Peyer's patch (tissue), 4 donors: ENCODE data around the gene FRYL. TPM values are rescaled to one million over a fixed set of nuclear protein-coding genes. Genes with fewer than 3 reads are reported as not detected.
"Not testable (repeated sequence)": the region's sequence is repeated elsewhere in the genome, so short reads cannot be mapped to it uniquely, and the experiment has no call there.

Experiments used
- DNase-seq, 3 donors: peaks; one replicate each; pipeline ENCODE4 v3.0.0-alpha.2; 2017 to 2019
- H3K27ac ChIP-seq, 4 donors: fragments of 200-600 bp; sonication (generic); one replicate each; pipeline ENCODE4 v1.5.1; 2016 to 2019
- H3K27me3 ChIP-seq, 2 donors: fragments of 200-600 bp; sonication (generic); one replicate each; pipeline ENCODE4 v1.5.1; 2019
- H3K36me3 ChIP-seq, 3 donors: fragments of 200-600 bp; sonication (generic); one replicate each; pipeline ENCODE4 v1.5.1; 2016 to 2019
- H3K4me1 ChIP-seq, 4 donors: fragments of 200-600 bp; sonication (generic); one replicate each; pipeline ENCODE4 v1.5.1; 2016 to 2019
- H3K4me3 ChIP-seq, 4 donors: fragments of 200-600 bp; sonication (generic); 1 replicate in 3 of 4; 2 replicates in 1 of 4; pipeline ENCODE4 v1.5.1; 2016 to 2019; ENCODE audit warnings: mild to moderate bottlenecking in 1 of 4
- H3K9me3 ChIP-seq, 4 donors: fragments of 200-600 bp; sonication (generic); one replicate each; pipeline ENCODE4 v1.5.1; 2016 to 2019; ENCODE audit warnings: mild to moderate bottlenecking in 1 of 4
- CTCF ChIP-seq, 6 experiments: fragments of 450-650 bp in 4 of 6; fragments of 200-600 bp in 2 of 6; sonication (generic) in 1 of 6; IDR thresholded peaks; one replicate each; pipeline ENCODE4 v1.5.1; 2017 to 2019; ENCODE audit warnings: antibody characterized with exemption in 6 of 6, mild to moderate bottlenecking in 3 of 6, moderate library complexity in 1 of 6
- POLR2A ChIP-seq, 2 donors: fragments of 450-650 bp; IDR thresholded peaks; one replicate each; pipeline ENCODE4 v1.5.1; 2017; ENCODE audit warnings: antibody characterized with exemption in 2 of 2, mild to moderate bottlenecking in 2 of 2, moderate library complexity in 2 of 2
- total RNA-seq, 4 donors: library from RNA; depleted of rRNA; stranded (reverse); fragments of >200 nt; gene quantifications; one replicate each; pipeline ENCODE4 v1.1.0, GENCODE V29; 2016

Gene FRYL
- total RNA-seq, 4 donors from 2014 or later: 220 to 253 (median 241) TPM

- Histone ChIP-seq H3K9me3 (no peaks in the 10 kb centered on the region), H3K4me3 (no peak overlapping the region), H3K27ac (no peak overlapping the region), H3K27me3 (no peaks in the 10 kb centered on the region), H3K4me1 (no peaks in the 10 kb centered on the region), H3K36me3 (no peaks in the 10 kb centered on the region)
- no peak for DNase-seq
- TF ChIP-seq POLR2A (IDR thresholded peaks at IDR 0.05) (no peak), CTCF (IDR thresholded peaks at IDR 0.05) (no peak)
Observed at GRCh38 chr4:48813964-48814363, 33.9 kb upstream of the FRYL start.

GRCh38 chr4:48812866-48813265 lies 32.8 kb upstream of the FRYL start:
- Histone ChIP-seq H3K4me1 (no peaks in the 10 kb centered on the region), H3K27ac (no peak overlapping the region), H3K27me3 (no peaks in the 10 kb centered on the region), H3K4me3 (no peak overlapping the region), H3K36me3 (no peaks in the 10 kb centered on the region), H3K9me3 (no peaks in the 10 kb centered on the region)
- no peak for DNase-seq
- TF ChIP-seq POLR2A (IDR thresholded peaks at IDR 0.05): no peak
- TF ChIP-seq CTCF (IDR thresholded peaks at IDR 0.05): no peak

GRCh38 chr4:48804584-48805301 lies 24.7 kb upstream of the FRYL start:
- Histone ChIP-seq H3K36me3 (no peaks in the 10 kb centered on the region), H3K27me3 (no peaks in the 10 kb centered on the region), H3K4me3 (no peak overlapping the region), H3K4me1 (no peaks in the 10 kb centered on the region), H3K9me3 (no peaks in the 10 kb centered on the region), H3K27ac (no peak overlapping the region)
- DNase-seq: no peak
- TF ChIP-seq CTCF (IDR thresholded peaks at IDR 0.05): no peak
- no peak for TF ChIP-seq POLR2A (IDR thresholded peaks at IDR 0.05)

DNA sequence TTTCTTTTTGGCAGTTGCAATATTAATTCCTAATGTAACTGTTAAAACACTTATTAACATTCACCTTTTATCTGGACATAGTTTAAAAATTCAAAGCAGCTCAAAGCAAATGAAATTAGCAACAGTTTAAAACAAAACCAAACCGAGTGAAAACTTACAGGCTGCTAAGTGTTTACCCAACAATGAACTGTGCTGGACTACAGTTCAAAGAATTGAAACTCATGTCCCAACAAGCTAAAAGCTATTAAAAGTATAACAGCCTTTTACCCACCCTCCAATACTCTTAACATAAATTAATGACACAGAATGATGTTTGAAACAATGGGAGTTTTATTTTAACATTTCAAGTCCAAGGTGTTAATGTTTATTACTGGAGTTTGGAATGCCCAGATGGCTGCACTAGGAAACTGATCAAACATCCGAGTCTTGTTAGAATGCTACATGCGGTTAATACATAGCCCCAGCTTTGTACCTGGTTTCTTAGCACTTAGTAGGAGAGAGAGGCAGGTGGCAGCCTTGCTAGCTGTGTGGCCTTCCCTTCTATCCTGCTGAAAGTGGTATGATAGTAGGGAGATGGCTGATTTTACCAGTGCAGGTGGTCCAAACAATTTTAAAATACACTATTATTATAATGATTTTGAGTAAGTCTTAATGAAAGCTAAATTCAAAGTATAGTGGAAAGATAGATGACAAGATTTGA lies 21.1 kb upstream of the FRYL start:
- TF ChIP-seq CTCF (IDR thresholded peaks at IDR 0.05) (no peak), POLR2A (IDR thresholded peaks at IDR 0.05) (no peak)
- no peak overlapping the region for H3K4me3 ChIP-seq
- H3K27ac ChIP-seq: no peak overlapping the region
- H3K4me1 ChIP-seq: no peaks in the 10 kb centered on the region
- no peaks in the 10 kb centered on the region for H3K36me3 ChIP-seq
- no peaks in the 10 kb centered on the region for H3K27me3 ChIP-seq
- H3K9me3 ChIP-seq: no peaks in the 10 kb centered on the region
- DNase-seq: no peak

GRCh38 chr4:48800155-48800554 lies 20.1 kb upstream of the FRYL start:
- not testable (repeated sequence) for H3K36me3 ChIP-seq, H3K4me1 ChIP-seq, H3K9me3 ChIP-seq, H3K27me3 ChIP-seq, H3K27ac ChIP-seq, DNase-seq, H3K4me3 ChIP-seq

GRCh38 chr4:48799157-48799556 lies 19.1 kb upstream of the FRYL start:
- H3K4me3 ChIP-seq: no peak overlapping the region
- no peaks in the 10 kb centered on the region for H3K36me3 ChIP-seq
- no peak for DNase-seq
- no peak overlapping the region for H3K27ac ChIP-seq
- H3K4me1 ChIP-seq: no peaks in the 10 kb centered on the region
- H3K27me3 ChIP-seq: no peaks in the 10 kb centered on the region
- TF ChIP-seq POLR2A (IDR thresholded peaks at IDR 0.05): no peak
- no peak for TF ChIP-seq CTCF (IDR thresholded peaks at IDR 0.05)
- no peaks in the 10 kb centered on the region for H3K9me3 ChIP-seq
